NCI-H82 treated with DMSO at 0.1 percent for 48 hours (cell line): Measurements from ENCODE around the gene NAP1L5.

ENCODE experiments used
- DNase-seq: peaks from one replicate; lab custom pipeline; 2025; ENCODE audit not compliant: unreplicated experiment; lab: John Stamatoyannopoulos, UW

The NAP1L5 gene, protein sequence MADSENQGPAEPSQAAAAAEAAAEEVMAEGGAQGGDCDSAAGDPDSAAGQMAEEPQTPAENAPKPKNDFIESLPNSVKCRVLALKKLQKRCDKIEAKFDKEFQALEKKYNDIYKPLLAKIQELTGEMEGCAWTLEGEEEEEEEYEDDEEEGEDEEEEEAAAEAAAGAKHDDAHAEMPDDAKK

DNA sequence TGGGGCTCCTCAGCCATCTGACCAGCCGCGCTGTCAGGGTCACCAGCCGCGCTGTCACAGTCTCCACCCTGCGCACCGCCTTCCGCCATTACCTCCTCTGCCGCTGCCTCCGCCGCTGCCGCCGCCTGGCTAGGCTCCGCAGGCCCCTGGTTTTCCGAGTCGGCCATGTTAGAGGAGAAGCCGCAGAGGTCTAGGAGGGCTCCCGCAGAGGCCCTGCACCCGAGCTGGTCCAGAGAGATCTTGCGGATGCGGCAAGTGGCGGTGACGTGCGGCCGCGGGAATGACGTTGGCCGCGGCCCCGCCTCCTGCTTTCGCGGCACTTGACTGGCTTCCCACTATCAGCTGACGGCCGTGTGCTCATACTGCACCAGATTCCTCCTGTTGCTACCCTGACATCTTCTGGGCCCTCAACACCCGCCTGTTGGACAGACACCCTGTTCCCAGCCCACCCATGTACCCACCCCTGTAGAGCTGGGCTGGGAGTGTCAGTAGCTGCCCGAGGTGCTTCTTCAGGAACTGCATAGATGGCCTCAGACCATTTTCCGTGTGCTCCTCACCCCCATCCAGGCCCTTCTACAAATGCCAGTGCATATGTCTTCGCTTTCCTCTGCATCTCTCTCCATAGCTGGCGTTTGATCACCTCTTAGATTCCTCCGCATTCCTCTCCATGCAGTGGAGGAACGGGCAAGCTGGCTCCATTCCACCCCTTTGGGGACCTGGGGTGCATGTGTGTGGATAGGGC, at the start of gene NAP1L5:
NAP1L5 (minus strand) TSS at position 242 of the 742 bp plus-strand sequence; CDS start at position 167, 75 bp downstream.
- DNase-seq, result no peak

DNA sequence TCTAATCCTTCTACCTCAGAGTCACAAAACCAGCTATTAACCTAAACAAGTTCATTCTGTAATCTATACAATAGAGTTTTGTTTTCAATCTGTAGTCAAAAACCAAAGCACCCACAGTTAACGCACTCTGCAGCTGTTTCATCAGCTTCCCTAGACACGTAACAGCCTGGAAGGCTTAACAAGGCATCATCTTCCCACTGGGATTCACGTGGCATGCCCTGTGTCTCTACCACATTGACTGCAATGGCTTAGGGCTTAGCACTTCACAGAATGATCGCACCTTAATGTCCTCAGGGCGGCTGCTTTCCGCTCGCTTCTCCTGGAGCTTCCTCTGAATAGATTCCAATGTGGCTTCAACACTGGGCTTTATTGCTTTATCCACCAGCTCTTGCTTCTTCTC, 49.7 kb upstream of the NAP1L5 start:
- no peak for DNase-seq

DNA sequence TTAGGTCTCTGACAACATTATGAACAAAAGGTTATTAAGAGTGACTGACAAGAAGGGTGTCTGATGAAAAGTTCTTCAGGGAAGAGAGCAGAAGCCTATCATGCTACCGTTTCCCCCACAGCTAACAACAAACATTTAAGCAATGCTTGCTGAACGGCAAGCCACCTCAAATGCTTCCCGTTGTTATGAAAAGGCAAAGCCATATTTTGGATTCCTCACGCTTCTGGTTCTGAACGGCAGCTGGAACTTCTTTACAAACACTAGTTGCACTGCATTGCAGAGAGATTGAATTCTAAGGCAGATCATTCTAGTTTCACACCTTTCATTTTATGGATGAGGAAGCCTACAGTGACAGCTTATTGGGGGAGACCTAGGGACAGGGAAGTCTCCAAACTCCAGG, 48.6 kb upstream of the NAP1L5 start:
- no peak for DNase-seq

DNA sequence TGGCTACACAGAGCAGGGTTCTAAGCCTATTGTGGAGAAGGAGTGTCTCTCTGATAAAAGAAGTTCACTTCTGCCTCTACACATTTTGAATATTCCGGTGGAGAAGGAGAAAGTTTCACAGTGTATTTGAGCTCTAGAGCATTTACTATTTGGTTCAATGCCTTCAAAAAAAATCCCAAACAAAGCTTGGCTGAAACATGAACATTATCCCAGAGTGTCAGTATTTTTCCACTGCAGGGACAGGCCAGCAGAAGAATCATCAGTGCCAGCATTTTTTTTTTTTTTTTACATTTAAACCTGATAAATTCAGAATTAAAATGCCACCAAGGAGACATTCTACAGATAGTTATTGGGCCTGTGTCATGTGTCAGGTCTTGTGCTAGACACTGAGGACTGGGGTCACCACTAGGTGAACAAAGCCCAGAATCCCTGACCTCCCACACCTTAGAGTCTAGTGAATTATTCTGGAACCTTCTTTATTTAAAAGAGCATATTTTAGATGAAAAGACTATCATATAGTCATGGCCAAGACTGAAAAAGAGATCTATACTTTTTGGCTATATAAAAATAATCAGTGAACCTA, 48.0 kb upstream of the NAP1L5 start:
- DNase-seq, result no peak

DNA sequence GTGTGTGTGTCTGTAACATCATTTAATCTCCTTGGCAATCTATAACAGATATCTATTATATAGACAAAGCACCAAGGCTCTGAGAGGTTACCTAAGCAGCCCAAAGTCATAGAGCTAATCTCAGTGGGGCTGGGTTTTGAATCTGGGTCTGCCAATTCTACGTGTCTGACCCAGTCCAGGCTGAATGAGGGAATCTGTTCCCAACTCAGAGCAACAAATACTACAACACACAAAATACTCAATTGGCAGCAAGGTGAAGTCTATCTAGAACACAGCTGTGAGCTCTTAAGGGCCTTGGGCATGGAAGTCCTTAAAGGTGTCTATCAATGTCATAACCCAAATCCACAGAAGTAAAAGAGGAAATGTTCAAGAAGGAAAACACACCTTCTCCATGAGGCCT, 47.5 kb upstream of the NAP1L5 start:
- DNase-seq, result no peak

DNA sequence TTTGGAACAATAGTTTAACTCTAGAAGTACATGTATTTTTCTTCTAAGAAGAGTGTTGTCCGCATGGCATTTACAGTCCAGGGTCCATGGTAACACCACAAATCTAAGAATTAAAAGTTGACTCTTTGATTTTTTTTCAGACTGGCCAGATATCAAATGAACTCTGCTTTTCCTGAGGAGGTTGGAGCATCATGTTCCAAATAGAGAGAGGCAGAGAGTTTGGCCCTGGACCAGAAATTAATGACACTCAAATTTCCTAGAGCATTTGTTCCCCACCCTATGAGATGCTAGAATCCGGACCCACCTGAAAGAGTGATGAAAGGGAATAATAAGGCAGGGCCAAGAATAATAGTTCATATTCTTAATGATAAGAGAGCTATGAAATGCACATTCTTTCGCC, 47.0 kb upstream of the NAP1L5 start:
- no peak for DNase-seq

DNA sequence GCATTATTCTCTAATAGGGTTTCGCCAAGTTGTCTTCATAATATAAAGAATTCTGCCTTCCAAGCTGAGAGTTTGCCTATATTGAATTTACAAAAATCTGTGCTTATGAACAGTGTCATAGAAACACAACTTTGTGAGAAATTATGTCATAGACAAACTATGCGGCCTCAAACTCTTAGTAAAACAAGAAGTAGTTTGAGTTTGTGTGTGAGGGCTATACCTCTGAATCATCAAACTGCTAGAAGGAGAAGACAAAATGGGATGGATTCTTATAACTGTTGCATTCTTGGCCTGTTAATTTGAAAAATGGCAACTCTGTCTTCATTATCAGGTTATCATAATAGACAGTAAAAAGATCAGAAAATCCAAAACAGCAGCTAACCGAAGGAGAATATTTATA, 46.1 kb upstream of the NAP1L5 start:
- no peak for DNase-seq

DNA sequence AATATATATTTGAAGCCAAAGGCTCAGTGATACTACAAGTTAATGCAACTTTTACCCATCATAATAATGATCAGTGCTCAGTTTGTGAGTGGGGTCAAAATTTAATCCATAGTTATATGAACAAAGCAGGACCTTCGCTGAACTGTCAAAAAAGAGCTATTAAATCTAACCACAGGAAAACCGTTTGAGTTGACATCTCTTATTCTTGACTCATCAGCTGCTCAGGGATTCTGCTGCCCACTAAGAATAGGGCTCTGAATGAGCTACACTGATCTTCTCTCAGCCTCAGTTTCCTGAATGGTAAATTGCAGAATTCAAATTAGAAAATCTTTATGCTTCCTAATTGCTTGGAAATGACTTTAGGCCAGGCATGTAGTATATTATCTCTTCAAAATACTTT, 44.9 kb upstream of the NAP1L5 start:
- DNase-seq, result no peak

DNA sequence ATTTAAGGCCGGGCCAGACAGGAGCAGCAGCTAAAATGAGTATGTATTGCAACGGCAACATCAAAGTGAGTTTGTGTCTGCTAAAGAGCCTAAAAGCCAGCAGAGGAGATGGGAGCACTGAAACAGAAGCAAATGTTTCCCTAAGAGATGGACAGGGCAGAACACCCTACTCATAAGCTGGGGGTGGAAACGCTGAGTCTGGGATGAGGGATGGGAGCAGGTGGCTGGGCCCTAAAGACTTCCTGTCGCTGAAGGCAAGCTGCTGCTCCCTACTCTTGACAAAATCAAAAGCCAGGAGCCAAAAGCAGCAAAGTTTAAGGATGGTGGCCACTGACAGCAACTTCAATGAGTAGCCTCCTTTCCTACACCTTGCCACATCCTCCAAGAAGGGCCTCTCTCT, 40.6 kb upstream of the NAP1L5 start:
- no peak for DNase-seq

DNA sequence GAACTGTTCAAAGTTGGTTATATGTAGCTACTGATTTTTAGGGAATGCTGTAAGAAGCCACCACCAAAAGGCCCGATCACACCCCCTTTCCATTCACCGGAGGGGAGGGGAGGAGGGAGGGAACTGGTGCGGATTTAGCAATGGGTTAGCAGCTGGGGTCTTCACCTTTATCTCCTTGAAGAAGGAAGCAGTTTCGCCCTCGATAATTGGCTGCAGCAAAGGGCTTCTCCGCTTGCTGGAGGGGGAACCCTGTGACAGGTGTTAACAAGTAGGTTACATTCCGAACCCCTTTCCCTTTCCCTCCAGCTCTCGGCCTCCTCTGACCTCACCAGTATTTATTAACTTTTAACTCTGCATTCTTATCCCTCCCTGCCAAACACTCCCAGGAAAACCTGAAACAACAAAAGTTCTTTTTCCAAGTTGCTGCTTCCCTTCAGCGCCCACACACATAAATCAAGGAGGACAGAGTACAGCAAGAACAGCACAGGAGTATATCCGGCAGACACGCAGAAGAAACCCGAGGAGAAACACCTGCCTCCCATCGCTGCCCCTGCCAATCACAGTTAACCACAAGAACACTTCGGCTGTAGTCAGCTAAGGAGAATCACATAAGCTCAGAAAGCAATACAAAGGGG, 39.8 kb upstream of the NAP1L5 start:
- no peak for DNase-seq

DNA sequence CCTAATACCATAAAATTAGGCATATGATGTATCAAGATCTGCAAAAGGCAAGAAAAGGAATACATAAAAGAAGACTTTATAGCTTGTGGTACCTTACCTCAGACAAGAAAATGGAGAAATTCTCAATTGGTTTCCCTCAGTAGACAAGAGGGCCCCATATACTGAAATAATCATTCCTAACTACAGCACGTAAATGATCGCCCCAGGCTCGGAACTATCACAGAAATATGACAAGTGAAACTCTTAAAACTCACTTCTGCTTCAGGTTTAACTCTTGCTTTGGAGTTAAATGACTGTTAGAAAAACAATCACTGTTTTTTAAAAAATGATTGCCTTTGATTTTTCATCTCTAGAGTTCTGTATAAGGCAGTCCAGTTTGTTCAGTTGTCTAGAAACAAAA, 38.6 kb upstream of the NAP1L5 start:
- DNase-seq, result no peak

DNA sequence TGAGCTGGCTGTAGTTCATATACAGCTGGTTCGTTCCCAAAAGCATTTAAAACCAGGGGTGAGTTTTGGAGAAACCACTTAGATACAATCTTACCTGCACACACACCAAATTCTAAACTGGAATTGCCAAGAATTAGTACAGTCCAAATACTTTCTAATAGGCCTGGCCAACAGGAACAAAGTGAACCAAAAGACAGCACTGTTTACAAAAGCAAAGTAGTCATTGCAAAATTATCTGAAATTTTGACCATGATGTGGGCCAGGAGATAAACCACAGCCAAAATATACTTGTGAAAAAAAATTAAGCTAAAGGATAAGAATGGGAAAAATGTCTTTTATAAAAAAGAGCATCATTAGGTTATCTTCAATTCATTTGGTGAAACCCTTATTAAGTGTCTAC, 37.9 kb upstream of the NAP1L5 start:
- no peak for DNase-seq

DNA sequence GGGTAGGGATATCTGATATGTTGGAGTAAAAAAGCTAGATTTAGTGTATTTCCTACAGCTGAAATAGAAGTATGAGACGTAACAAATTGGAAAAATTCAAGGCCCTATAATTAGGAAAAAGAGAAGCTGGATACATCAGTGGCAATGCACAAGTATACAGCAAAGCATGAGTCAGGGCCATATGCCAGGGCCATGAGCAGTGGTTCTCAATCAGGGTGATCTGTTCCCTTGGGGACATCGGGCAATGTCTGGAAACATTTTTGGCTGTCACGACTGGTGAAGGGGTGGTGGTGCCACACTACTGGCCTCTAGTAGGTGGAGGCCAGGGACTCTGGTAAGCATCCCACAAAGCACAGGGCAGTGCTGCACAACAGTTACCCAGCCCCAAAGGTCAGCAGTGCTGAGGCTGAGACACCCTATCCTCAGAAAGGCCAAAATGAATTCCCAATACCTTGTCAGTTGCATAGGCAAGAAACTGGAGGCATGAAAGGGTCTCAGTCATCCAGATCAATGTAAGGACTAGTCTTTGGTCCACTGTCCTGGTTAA, 36.8 kb upstream of the NAP1L5 start:
- no peak for DNase-seq

DNA sequence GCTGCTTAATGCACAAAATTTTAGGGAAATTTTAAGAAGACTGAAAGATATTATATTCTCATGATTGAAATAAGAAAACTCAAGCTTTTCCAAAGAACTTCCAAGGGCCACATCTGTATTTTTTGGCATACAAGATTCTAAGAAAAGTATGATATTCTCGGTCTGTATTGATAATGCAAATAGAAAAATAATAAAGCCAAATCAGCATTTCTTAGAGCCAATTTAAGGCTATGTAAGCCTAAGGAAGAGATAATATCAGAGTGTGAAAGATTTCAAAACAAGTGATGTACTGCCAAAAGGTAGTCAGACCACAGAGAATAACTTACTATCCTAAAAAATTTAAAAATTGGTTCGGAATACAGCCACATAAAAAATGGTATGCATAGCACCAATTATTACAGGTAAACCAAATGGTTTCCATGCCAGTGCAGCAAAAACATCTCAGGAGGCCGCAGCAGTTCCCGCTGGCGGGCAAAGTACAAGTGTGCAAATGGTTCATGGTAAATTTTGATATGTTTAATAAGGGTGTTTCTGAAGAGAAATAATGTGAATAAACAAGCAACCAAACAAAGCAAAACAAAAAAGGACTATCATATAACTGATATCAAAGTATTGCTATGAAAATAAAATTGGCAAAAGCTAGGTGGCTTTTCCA, 35.2 kb upstream of the NAP1L5 start:
- DNase-seq, result no peak

DNA sequence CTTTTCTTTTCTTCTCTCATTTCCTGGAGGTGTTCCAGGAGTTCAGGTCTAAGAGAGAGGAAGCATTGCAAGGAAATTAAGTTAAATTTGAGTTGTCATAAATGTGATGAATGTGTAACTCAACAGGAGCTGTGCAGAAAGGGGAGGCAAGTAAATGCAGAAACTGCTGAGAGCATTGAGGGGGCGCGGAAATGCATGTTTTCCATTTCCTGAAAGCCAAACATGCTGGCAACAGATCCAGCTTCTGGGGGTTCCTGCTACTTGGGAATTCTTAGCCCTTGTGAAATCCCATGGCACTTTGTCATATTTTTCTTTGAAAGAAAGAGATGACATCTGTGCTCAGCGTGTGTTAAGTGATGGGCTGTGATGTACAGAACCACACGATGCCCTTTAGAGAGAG, 33.8 kb upstream of the NAP1L5 start:
- no peak for DNase-seq

DNA sequence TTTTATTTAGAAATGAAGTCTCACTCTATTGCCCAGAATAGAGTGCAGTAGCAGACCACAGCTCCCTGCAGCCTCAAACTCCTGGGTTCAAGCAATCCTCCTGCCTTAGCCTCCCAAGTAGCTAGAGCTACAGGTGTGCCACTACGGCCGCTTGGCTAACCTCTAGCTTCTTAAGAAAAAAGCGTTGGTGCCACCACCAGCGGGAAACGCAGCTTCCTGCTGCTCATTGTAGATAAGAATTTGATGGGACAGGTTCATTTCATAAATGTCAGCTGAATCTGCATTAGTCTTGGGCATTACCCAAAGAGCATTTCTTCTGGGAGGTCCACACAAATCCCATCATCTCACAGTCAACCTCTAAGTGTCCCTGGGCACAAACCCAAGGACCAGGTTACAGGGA, 33.2 kb upstream of the NAP1L5 start:
- no peak for DNase-seq

DNA sequence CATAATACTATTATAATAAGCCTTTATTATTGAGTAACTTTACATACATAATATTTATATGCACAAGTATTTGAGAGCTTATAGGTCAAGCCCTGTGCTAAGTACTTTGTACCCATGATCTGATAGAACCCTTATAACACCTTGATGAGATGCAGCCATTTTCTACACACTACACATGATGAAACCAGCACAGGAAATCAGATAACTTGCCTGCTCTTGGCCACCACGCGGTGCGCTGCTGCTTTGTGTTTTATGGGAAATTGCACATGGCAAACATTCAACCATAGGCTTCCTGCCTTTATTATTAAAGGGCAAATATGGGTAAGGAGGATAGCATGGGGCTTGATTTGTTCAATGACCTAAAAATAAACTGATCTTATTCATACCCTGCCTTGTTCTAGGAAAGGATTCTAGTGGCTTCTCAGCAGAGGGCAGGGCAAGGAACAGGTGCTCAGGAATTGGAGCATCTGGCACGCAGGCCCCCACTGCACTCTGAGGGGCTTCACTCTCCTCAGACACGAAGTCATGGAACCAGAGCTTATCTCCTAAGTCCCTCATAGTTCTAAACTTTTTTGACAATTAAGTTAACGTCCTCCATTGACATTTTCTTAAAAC, 31.6 kb upstream of the NAP1L5 start:
- DNase-seq, result no peak

DNA sequence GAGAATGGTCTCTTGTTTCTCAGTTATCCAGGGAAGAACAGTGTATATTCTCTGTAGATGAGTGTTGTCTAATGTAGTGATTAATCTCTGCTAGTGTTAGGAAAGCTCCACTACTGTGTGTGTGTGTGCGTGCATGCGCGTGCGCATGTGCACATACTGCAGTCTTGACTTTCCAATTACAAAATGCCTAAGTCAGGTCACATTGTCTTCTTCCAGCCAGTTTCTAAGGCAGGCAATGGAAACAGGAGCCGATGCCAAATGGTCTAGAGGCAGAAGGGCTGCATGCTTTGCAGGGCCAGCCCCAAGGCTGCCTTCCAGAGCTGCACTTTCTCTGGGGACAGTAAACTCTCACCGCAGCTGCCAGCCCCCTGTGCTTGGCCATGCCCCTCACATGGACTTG, 30.5 kb upstream of the NAP1L5 start:
- DNase-seq, result no peak

DNA sequence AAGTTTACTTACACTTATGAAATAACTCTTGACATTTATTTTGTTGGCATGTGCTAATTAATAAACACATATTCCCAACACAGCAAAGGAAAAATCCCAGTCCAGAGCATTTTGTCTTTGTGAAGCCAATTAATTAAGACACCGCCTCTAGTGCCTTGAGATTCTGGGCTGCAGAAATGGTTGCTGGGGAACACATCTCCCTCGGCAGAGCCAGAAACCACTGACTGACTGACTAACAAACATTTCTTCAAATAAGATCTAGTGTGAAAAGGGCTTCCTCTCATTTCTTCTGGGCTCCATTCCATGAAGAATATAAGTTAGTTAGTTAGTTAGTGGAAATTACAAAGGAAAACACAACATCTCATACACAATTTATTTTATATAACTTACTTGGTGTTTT, 28.4 kb upstream of the NAP1L5 start:
- DNase-seq, result no peak

DNA sequence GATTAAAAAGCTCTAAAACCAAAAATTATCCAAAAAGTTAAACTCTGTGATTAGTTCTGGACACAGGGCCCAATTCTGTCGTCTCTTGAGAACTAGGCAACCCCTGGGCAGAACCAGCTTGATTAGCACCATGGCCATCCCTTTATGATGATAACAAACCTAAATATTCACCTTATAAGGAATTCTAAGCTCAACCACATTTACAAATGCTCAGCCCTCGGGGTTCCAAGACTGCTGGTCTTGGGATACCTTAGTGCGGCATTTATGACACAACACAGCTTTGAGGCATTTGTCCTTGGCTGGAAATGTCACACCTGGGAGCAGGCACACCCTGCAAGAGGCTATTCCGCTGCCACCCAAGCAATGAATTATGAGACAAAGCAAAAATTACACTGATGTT, 27.5 kb upstream of the NAP1L5 start:
- DNase-seq, result no peak

DNA sequence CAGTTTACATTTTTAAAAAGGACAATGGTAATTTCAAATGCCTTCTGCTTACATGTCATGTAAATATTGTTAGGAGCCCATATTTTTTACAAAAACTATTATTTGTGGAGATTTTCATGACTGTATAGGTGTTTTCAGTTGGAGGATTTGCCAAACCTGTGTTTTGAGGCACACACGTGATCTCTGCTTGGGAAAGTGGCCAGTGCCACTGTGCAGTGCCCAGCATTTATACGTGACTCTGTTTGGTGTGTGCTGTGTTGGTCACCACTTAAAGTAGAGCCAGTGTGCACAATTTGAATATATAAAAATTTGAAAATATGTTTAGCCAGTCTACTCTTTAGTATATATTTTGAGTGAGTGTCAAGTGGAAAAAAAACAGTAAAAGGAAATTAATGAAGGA, 26.8 kb upstream of the NAP1L5 start:
- DNase-seq, result no peak
